NCI-H748 (cell line): ENCODE data around the gene TMTC4.

ENCODE experiments used
- DNase-seq: peaks from one replicate; lab custom pipeline; 2025; ENCODE audit not compliant: unreplicated experiment; lab: John Stamatoyannopoulos, UW

Gene TMTC4

DNA sequence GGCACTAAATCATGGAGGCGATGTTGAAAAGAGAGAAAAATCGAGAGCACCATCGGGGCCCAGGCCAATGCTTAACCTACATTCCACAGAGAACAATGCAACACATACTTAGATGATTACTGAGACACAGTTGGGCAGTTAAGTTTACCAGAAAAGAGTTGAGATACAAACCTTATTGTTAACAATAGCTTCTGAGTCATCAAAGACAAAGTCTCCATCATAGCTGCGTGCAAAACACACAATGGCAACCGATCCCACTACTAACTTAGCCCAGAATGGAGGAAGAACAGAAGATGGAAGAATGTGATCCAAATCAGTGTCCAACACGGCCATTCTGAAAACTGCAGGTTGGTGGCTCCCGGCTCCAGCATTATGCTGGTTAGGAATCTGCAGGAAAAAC lies 6.2 kb downstream of the TMTC4 start:
- DNase-seq = no peak

DNA sequence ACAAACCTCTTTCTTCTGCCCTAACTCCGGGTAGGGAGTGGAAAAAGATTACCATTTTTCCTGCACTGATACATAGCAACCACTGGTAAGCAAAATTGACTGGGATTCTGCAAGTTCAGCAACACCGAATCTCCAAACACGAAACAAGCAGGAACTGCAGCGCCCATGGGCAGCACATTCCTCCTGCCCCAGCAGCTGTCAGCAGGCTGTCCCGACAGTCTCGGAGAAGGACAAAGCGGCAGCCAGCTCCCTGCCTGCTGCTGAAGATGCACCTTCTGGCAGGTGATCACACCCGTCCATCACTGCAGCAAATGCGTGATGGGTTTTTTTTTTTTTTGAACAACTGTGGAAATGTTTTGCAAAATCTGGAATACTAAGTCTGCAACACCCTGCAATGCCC lies 6.7 kb downstream of the TMTC4 start:
- DNase-seq = no peak

DNA sequence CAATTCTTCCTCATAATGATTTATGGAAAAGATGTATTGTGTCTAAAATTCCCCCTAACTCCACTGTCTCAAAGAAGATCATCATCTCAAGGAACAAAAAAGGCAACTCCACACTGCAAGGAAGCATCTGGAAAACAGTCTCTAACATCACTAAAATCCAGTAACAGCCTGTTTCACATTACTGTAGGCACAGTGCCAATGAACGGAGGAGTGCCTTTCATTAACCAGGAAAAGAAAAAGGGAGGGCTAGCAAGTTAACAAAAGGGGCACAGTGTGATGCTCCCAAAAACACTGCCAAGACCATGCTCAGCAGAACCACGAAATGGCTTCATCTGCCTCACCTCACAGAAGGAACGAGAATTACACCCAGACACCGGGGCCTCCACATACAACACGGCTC lies 8.5 kb downstream of the TMTC4 start:
- peak; percentile 56 for DNase-seq

DNA sequence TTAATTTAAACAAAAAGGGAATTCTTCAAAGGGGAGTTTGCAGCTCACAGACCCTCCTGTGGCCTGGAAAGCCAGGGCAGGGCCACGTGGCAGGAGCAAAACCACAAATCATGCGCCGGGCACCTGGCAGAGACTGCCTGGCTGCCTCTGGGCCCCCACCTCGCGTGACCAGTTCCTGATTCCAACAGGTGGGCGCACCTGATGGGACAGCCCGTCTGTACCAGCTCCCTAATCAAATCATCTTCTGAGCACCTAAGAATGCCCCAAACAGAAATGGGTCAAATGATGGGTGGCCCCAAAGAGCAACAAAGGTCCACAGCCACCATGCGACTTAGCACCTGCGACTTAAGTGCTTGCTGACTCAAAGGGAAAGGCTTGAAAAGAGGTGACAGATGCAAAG lies 9.2 kb downstream of the TMTC4 start:
- DNase-seq = no peak

DNA sequence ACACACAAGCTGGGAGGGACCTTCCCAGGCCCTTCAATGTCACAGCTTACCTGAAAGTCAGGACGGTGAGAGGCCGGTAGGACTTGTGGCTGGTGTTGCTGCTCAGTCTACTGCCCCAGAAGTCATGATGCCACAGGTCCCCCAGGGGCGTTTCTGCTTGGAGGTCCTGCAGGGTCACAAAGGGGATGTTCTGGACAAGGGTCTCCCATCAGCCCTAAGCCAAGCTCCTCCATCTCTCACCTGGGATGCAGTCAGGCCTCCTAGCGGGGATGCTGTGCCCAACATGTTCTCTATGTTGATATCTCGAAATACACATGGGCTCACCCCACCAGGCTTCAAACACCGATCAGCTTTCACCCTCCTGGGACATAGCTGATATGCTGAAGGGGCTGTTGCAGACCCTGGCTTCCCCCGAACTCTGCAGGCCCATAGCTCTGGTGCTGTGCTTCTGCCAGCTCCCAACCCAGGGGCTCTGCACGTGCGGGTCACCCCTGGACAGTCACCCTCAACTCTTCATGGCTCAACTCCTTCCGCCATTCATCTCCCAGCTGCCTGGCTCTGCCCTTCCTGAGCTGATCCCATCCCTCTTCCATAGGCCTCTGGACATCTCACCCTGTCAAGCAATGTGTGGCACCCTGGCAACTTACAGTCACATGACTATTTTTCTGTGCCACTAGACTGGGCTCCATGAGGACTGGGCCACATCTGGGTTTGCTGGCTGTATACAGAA lies 10.3 kb downstream of the TMTC4 start:
- DNase-seq = no peak

DNA sequence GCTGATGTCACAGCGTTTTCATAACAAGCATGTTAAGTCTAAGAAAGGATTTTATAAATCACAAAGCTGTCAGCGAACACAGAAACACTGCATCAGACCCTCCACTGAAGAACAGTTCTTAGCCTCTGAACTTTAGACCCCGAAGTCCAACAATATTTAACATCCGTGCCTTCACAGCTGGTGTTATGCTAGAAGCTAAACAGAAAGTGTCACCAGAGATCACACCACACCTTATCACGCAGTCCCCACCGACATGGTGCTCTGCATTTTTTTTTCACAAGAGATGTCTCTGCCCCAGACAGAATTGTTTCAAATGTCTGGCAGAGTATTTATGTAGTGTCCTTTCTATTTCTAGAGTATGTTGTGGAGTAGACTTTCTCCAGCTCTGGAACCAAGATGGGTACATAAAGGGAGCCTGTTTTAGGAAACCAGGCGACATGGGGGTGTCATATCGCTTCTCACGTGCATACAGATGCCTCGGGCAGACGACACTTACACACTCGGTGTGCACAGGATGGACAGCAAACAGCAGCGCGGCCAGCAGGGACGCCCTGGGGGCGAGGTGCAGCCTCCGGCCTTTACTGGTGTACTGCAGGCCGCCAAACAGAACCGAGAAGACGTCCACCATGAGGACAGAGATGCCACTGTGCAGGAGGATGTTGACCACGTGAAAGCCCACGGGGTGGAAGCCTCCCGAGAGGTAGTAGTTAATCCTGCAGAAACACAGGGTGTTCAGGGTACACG lies 12.0 kb downstream of the TMTC4 start:
- no peak for DNase-seq

DNA sequence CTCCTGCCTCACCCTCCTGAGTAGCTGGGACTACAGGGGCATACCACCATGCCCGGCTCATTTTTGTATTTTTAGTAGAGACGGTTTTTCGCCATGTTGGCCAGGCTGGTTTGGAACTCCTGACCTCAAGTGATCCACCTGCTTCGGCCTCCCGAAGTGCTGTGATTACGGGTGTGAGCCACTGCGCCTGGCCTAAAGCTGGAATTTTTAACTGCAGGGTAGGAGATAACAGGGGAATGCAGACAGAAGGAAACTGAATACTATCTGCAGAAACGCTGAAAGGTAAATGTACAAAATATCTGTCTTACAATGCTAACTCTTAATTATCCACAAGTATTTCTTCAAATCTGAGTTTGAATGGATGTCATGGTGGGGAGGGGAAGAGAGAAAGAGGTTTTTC lies 13.8 kb downstream of the TMTC4 start:
- no peak for DNase-seq

DNA sequence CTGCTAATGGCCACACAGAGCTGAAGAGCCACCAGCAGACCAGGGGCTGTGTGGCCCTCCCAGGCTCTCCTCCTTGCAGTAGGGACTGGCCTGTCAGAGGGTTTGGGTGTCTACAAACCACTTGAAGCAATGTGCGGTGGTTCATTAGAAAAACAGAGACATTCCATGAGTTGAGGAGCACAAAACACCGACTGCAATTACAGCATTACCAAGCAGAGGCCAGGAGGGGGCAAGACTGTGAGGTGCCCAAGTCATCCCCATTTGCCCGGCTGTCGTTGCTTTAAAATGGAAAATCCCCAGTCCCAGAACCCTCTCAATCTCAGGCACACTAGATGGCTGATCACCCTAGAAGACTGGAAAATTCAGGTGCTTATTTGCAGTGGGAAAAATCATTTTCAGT lies 15.0 kb downstream of the TMTC4 start:
- DNase-seq = no peak

DNA sequence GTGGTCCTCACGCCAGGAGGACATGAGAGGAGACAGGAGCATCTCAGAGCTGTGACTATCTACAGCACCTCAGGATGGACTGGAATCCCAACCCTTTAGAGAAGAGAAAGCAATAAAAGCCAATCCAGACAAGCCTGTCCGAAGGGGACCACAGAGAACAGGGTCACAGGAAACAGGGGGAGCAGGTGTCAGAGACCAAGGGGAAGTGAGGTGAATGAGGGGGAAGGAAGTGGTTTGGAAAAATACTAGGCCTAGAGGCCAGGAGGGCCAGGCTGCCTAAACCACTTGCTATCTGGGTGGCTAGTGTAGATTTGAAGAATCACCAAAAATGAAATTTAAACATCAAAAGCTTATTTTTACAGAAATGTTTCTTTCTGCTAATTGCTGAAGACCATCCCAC lies 16.2 kb downstream of the TMTC4 start:
- no peak for DNase-seq

DNA sequence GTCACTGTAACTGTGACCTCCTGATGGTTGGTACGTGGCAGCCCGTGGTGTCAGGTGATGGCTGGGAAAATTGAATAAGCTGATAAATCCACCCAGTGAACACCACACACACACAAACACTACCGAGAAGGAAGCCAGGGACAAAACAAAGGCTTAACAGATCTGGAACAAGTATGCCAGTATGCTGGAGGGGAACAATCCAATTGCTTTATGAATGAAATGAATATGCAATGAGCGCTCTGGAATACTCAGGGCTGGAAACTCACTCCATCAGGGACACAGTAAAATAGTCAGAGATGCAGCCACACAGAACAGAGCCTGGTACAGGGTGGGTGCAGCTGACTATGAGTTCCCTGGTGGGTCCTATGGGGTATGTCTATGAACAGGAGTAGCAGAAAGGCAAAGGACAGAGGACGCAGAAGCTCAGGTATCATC lies 16.7 kb downstream of the TMTC4 start:
- DNase-seq = no peak

DNA sequence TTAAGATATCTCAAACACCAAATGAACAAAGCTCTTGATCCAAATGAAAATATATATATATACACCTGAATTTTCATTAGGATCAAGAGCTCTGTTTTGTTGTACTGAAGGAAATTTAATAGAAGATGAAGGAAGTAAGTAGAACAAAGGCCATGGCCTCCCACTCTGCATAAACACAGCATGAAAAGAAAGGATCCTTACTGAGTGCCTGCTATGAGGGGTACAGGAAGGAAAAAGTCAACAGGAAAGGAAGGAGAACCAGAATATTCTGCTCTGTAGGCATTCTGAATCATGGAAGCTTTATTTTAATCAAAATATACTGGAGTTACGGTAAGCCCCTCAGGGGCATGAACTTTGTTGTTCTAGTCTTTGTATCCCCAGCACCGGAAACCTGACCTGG lies 22.1 kb downstream of the TMTC4 start:
- DNase-seq = no peak

DNA sequence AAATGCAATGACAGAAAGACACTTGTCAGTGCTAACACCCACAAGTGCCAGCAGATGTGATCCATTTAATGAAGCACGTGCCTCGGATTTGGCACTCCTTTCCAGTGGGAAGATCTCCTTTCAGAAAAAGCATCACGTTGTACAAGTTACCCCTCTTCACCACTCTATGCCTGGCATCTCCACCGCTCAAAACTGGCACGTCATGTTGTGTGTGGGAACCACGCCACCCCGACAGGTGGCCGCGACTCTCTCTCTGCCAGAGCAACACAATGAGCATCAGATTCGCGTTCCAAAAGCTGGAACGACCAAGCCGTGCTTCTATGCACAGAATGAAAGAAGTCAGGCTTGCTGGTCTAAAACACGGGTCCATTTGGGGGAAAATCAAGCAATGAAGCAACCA lies 24.3 kb downstream of the TMTC4 start:
- DNase-seq = no peak

DNA sequence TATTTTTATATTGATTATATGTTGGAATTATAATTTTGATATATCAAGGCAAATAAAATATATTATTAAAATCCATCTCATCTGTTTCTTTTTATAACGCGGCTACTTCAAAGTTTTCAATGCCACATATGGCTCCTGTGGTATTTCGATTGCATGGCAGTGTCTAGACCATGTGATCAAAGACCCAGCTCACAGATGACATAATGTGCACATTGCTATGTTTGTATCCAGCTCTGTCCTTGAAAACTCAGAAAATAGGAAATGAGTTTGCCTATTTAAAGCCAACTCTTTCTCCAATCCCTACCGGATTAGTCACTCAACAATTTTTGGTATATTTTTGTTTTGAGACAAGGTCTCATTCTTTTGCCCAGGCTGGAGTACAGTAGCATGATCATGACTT lies 26.2 kb downstream of the TMTC4 start:
- DNase-seq = no peak

DNA sequence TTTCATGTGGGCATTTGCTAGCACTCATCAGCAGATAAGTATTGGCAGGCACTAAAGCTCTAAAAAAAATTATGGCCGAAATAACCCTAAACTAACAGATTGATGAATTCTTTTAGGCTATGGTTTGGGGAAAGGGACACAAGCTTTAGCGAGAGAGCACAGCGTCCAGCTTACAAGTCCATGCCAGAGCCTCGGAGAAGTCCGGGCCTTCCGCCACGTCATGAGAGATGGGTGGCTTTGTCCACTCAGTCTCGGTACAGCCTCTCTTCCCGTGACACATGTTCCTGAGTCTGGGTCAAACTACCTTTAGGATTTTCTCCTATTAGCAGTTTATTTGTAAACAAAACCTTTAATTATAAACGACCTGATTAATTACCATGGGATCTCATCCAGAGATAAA lies 27.7 kb downstream of the TMTC4 start:
- DNase-seq = no peak

DNA sequence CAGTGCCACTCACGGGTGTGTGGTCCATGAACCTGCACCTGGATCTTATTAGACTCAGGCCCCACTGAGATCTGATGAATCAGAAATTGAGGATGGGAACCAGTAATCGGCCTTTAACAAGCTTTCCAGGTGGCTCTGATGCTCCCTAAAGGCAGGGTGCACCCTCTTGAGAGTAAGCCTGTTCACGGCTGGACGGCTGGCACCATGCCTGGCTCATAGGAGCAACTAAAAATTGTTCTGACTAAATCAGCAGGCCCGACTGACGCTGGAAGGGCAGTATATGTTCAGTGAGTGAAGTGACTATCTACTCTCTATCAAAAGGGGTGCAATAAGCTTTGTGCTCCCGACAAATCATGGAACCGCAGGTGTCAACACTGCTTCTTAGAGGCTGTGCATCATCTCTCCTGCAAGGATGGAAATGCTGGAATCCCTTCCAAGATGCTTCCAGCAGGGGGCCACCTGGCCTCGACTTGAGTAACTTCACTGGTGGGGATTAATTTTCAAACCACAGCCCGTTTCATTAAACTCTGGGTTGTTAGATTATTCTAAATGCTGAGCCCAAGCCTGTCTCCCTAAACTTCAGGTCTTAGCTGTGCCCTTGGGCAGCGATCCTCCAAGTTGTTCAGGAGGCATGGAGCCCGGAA lies 28.4 kb downstream of the TMTC4 start:
- peak; percentile 35 for DNase-seq

DNA sequence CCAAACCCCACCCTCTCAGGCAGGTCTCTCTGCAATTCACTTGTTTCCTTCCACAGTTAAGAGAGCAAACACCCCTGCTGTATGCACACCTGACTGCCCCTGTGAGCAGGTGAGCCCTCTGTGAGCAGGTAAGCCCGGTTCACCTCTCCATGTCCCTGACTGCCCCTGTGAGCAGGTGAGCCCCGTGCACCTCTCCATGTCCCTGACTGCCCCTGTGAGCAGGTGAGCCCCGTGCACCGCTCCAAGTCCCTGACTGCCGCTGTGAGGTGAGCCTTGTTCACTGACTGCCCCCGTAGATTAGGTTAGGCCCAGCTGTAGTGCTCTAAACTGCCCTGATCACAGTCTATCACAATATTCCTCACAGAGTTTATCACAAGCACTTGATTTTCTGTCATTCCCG lies 29.2 kb downstream of the TMTC4 start:
- DNase-seq = peak; percentile 98

DNA sequence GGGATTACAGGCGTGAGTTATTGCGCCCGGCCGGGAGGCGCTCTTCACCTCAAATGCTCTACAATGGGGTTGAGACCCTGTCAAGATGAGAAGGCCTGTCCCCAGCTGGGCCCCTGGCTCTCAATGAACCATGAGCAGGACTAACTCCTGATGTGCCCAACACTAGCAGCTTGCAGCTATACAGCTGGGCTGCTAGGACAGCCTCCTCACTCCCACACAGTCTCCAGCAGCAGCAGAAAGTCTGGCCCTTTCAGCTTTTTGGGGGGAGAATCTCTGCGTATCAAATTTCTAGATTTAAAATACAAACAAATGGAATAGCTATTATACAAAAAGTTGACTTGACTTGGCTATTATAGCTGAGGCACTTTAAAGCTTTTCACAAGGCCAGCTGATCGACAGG lies 30.2 kb downstream of the TMTC4 start:
- peak; percentile 61 for DNase-seq

DNA sequence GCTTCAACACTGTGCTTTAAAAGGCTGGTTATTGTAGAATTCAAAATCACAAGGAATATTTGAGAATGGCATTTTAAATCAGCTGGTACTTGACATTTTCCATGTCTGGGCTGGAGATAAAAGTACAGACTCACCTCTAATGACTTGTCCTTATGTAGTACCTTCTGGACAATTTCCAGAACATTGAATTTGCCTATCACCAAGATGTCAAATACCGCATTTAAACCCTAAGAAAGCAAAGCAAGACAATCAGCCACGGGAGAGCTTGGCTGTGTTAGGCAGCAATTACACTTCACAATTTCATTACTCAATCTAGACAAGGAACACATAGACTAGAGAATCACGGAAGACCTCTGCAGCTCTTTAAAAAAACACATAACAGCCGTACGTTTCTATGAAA lies 36.8 kb downstream of the TMTC4 start:
- no peak for DNase-seq

DNA sequence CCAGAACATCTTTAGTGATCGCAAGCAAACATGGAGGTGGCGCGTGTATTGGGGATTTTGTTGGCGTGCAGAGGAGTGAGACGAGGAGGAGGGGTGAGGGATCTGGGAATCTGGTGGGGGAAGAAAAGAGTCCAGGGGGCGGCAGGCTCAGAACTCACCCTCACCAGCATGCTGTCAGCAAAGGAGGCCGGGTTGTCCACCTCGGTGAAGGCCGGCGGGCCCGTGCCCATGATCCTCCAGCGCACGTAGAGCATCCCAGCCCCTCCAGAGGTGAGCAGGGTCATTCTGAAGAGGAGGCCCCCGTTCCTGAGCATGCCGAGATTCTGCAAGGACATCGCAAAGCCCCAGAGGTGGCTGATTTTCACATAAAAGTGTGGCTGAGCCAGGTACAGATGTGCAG lies 37.2 kb downstream of the TMTC4 start:
- DNase-seq = no peak

DNA sequence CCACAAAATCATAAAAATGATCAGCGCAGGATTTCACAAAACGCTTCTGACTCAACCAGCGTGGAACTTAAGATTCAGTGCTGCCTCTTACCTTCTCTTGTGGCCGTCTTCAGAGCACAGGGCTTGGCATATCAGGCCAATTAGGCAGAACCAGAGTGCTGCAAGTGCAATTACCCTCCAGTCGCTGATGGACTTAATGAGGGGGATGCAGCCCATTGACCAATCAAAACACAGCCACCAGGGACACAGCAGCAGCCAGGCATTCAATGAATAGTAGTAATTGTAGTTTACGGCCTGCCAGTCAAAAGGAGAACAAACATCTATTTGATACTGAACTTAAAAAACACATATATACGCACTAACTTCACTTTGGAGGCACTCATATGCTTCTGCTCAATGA lies 38.2 kb downstream of the TMTC4 start:
- DNase-seq = peak; percentile 93

DNA sequence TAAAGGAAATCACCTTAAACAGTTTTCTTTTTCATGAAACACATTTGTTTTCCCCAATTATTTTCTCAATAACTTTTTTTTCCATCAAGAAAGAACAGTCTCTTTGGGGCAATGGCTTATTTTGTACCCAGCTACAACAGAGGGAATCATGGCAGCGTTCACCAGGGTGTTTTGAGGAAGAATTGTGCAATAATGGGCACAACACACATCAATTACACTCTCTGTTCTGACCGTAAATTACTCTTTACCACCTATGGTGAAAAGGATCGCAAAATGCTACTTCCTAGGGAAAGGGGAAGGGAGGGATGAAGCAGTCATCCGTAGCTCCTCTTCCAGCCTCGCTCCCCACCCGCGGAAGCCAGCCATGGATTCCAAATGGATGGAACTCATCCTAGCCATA lies 38.6 kb downstream of the TMTC4 start:
- peak; percentile 76 for DNase-seq

DNA sequence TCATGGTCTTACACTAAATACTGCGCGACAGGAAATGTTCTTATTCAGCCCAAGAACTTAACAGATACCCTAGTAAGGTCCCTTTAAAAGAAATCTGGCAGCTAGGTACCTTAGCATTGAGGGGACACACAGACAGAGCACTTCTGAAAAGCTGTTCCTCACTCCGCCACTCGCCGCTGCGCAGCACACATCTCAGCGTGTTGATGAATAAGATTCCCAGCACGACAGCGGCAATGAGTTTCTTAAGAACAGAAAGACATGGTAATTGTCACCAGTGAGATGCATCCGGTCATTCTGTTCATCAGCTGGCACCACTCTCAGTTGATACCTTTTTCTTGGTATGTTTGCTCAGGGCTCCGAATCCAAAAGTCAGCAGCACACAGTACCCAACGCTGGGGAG lies 39.9 kb downstream of the TMTC4 start:
- DNase-seq = no peak
